HepG2 (cell line): Measurements from ENCODE around the gene EHD1. TPM values are rescaled to one million over a fixed set of nuclear protein-coding genes. Genes with fewer than 3 reads are reported as not detected.

Source experiments
- AGO2 ChIP-seq: fragments of 200-400 bp; formaldehyde crosslinking; optimal IDR thresholded peaks from 2 replicates; pipeline ENCODE3; 2017; ENCODE audit warnings: mild to moderate bottlenecking, low read depth, low read length, moderate library complexity
- ARNTL ChIP-seq: sonication (generic); formaldehyde crosslinking; IDR thresholded peaks from 2 replicates; pipeline ENCODE4 v1.4.0; 2020; ENCODE audit warnings: mild to moderate bottlenecking, missing genetic modification reagents
- BCL6 ChIP-seq: IDR thresholded peaks from 2 replicates; pipeline ENCODE4 v1.6.1; 2016; ENCODE audit warnings: missing genetic modification reagents, missing compliant biosample characterization
- EP300 ChIP-seq, 3 experiments: sonication (generic) in 1 of 3; formaldehyde crosslinking in 1 of 3; IDR thresholded peaks; 2 replicates each; pipeline versions ENCODE4 v1.5.1 to v1.6.1; 2011 to 2020; ENCODE audit warnings: low read depth in 2 of 3, low read length in 2 of 3, borderline replicate concordance in 1 of 3, improper control_type of control experiment in 1 of 3, mild to moderate bottlenecking in 1 of 3, missing genetic modification reagents in 1 of 3, moderate library complexity in 1 of 3
- EZH2 ChIP-seq: conservative IDR thresholded peaks from 2 replicates; pipeline ENCODE4 v1.6.1; 2012; ENCODE audit warnings: mild to moderate bottlenecking, low read depth, low read length, moderate library complexity
- FOXO4 ChIP-seq: sonication (generic); formaldehyde crosslinking; conservative IDR thresholded peaks from 2 replicates; pipeline ENCODE4 v1.8.1; 2023; ENCODE audit warnings: missing genetic modification reagents
- FOXP1 ChIP-seq, 2 experiments: fragments of 450-650 bp in 1 of 2; IDR thresholded peaks; 2 replicates each; pipeline ENCODE4 v1.6.1; 2017 to 2018; ENCODE audit warnings: antibody characterized with exemption in 1 of 2
- HIVEP1 ChIP-seq: sonication (generic); formaldehyde crosslinking; IDR thresholded peaks from 2 replicates; pipeline ENCODE4 v1.4.0; 2020; ENCODE audit warnings: mild to moderate bottlenecking, missing genetic modification reagents
- KLF12 ChIP-seq: sonication (generic); formaldehyde crosslinking; IDR thresholded peaks from 2 replicates; pipeline ENCODE4 v1.4.0; 2020; ENCODE audit warnings: missing genetic modification reagents, borderline replicate concordance
- MIER3 ChIP-seq: IDR thresholded peaks from 2 replicates; pipeline ENCODE4 v1.6.1; 2016; ENCODE audit warnings: missing compliant biosample characterization, borderline replicate concordance
- PAX8 ChIP-seq: sonication (generic); formaldehyde crosslinking; IDR thresholded peaks from 2 replicates; pipeline ENCODE4 v1.8.0; 2022; ENCODE audit warnings: mild to moderate bottlenecking, missing genetic modification reagents, borderline replicate concordance
- PLRG1 ChIP-seq: fragments of 450-650 bp; conservative IDR thresholded peaks from 2 replicates; pipeline ENCODE4 v1.6.1; 2016
- POLR2AphosphoS2 ChIP-seq: IDR thresholded peaks from 2 replicates; pipeline ENCODE4 v1.6.1; 2011; ENCODE audit warnings: low read depth, low read length, improper control_type of control experiment
- REXO4 ChIP-seq: sonication (generic); formaldehyde crosslinking; IDR thresholded peaks from 2 replicates; pipeline ENCODE4 v1.8.0; 2022; ENCODE audit warnings: missing genetic modification reagents, mild to moderate bottlenecking, borderline replicate concordance
- SMAD9 ChIP-seq: sonication (generic); formaldehyde crosslinking; IDR thresholded peaks from 2 replicates; pipeline ENCODE4 v1.5.1; 2020; ENCODE audit warnings: mild to moderate bottlenecking, missing genetic modification reagents
- ZMYM4 ChIP-seq: sonication (generic); formaldehyde crosslinking; IDR thresholded peaks from 2 replicates; pipeline ENCODE4 v1.8.1; 2023; ENCODE audit warnings: mild to moderate bottlenecking, missing genetic modification reagents
- ZNF101 ChIP-seq: sonication (generic); formaldehyde crosslinking; IDR thresholded peaks from 2 replicates; pipeline ENCODE4 v1.4.0; 2020; ENCODE audit warnings: mild to moderate bottlenecking, low read depth, missing genetic modification reagents, borderline replicate concordance
- ZNF572 ChIP-seq: sonication (generic); formaldehyde crosslinking; IDR thresholded peaks from 2 replicates; pipeline ENCODE4 v1.5.1; 2020; ENCODE audit warnings: mild to moderate bottlenecking, missing genetic modification reagents
- polyA plus RNA-seq, 8 experiments: library from polyadenylated mRNA; depleted of rRNA in 3 of 8; stranded (reverse) in 7 of 8; unstranded in 1 of 8; fragments of >200 nt; fragmentation: Illumina TruSeq in 4 of 8; extraction: Trizol in 4 of 8; gene quantifications; 2 replicates each; pipeline versions ENCODE4 v1.2.1 to v1.2.3, GENCODE V29; 2011 to 2016; ENCODE audit warnings: low read depth in 4 of 8, missing spikeins in 1 of 8, mixed read lengths in 1 of 8; ENCODE audit not compliant: insufficient read depth in 1 of 8
- total RNA-seq, 5 experiments: library from RNA; depleted of rRNA; stranded (reverse); fragments of >200 nt; fragmentation: Illumina TruSeq; extraction: Trizol; gene quantifications; 2 replicates each; pipeline ENCODE4 v1.2.3, GENCODE V29; 2016; ENCODE audit warnings: low read depth in 1 of 5
- TF ChIP-seq, protein P1 (sequence below): sonication (generic); formaldehyde crosslinking; IDR thresholded peaks from 2 replicates; pipeline ENCODE4 v1.4.0; 2020; ENCODE audit warnings: mild to moderate bottlenecking, missing genetic modification reagents
- TF ChIP-seq, protein P2 (sequence below): sonication (generic); formaldehyde crosslinking; IDR thresholded peaks from 2 replicates; pipeline ENCODE4 v1.4.0; 2020; ENCODE audit warnings: mild to moderate bottlenecking, missing genetic modification reagents, borderline replicate concordance
- TF ChIP-seq, protein P3 (sequence below): sonication (generic); formaldehyde crosslinking; IDR thresholded peaks from 2 replicates; pipeline ENCODE4 v1.4.0; 2020; ENCODE audit warnings: mild to moderate bottlenecking, missing genetic modification reagents

Gene EHD1
- total and polyA plus RNA-seq, 2 of the 13 experiments (the other 11 are each of a cell fraction or from before 2014, with no cell fraction given): 23.6 to 26.6 TPM

- TF ChIP-seq FOXO4 (CRISPR knock-in tag) (no peak), MIER3 (CRISPR knock-in tag) (peak; percentile 90), EP300 (IDR thresholded peaks at IDR 0.05; ENCODE audit: low read depth in 2 of 2, low read length in 2 of 2) (no peak), EP300 (CRISPR knock-in tag; IDR thresholded peaks at IDR 0.05; ENCODE audit: borderline replicate concordance) (no peak), PAX8 (CRISPR knock-in tag) (no peak), PLRG1 (no peak), ZNF101 (no peak), KLF12 (CRISPR knock-in tag) (peak; percentile 65; the same call in 1 of the 2 replicates), REXO4 (no peak), ZNF572 (CRISPR knock-in tag) (no peak), SMAD9 (CRISPR knock-in tag) (no peak), FOXP1 (IDR thresholded peaks at IDR 0.05) (no peak), FOXP1 (CRISPR knock-in tag; IDR thresholded peaks at IDR 0.05) (no peak), BCL6 (CRISPR knock-in tag) (no peak), HIVEP1 (CRISPR knock-in tag) (no peak), ARNTL (no peak; the same call in 1 of the 2 replicates), EZH2 (no peak), ZMYM4 (CRISPR knock-in tag) (peak; percentile 38; the same call in 1 of the 2 replicates), POLR2AphosphoS2 (no peak), AGO2 (no peak)
- TF ChIP-seq, protein P1, sequence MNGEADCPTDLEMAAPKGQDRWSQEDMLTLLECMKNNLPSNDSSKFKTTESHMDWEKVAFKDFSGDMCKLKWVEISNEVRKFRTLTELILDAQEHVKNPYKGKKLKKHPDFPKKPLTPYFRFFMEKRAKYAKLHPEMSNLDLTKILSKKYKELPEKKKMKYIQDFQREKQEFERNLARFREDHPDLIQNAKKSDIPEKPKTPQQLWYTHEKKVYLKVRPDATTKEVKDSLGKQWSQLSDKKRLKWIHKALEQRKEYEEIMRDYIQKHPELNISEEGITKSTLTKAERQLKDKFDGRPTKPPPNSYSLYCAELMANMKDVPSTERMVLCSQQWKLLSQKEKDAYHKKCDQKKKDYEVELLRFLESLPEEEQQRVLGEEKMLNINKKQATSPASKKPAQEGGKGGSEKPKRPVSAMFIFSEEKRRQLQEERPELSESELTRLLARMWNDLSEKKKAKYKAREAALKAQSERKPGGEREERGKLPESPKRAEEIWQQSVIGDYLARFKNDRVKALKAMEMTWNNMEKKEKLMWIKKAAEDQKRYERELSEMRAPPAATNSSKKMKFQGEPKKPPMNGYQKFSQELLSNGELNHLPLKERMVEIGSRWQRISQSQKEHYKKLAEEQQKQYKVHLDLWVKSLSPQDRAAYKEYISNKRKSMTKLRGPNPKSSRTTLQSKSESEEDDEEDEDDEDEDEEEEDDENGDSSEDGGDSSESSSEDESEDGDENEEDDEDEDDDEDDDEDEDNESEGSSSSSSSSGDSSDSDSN (CRISPR knock-in tag): peak; percentile 58
- TF ChIP-seq, protein P2, sequence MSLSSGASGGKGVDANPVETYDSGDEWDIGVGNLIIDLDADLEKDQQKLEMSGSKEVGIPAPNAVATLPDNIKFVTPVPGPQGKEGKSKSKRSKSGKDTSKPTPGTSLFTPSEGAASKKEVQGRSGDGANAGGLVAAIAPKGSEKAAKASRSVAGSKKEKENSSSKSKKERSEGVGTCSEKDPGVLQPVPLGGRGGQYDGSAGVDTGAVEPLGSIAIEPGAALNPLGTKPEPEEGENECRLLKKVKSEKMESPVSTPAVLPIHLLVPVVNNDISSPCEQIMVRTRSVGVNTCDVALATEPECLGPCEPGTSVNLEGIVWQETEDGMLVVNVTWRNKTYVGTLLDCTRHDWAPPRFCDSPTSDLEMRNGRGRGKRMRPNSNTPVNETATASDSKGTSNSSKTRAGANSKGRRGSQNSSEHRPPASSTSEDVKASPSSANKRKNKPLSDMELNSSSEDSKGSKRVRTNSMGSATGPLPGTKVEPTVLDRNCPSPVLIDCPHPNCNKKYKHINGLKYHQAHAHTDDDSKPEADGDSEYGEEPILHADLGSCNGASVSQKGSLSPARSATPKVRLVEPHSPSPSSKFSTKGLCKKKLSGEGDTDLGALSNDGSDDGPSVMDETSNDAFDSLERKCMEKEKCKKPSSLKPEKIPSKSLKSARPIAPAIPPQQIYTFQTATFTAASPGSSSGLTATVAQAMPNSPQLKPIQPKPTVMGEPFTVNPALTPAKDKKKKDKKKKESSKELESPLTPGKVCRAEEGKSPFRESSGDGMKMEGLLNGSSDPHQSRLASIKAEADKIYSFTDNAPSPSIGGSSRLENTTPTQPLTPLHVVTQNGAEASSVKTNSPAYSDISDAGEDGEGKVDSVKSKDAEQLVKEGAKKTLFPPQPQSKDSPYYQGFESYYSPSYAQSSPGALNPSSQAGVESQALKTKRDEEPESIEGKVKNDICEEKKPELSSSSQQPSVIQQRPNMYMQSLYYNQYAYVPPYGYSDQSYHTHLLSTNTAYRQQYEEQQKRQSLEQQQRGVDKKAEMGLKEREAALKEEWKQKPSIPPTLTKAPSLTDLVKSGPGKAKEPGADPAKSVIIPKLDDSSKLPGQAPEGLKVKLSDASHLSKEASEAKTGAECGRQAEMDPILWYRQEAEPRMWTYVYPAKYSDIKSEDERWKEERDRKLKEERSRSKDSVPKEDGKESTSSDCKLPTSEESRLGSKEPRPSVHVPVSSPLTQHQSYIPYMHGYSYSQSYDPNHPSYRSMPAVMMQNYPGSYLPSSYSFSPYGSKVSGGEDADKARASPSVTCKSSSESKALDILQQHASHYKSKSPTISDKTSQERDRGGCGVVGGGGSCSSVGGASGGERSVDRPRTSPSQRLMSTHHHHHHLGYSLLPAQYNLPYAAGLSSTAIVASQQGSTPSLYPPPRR (CRISPR knock-in tag): no peak
- TF ChIP-seq, protein P3, sequence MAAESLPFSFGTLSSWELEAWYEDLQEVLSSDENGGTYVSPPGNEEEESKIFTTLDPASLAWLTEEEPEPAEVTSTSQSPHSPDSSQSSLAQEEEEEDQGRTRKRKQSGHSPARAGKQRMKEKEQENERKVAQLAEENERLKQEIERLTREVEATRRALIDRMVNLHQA (CRISPR knock-in tag): no peak
These were observed 68.0 kb downstream of the EHD1 start, which contains the start of gene MEN1 (continued) for GRCh38 chr11:64810271-64810890.
